H1 (cell line): ENCODE results near the gene LAIR1. TPM values are rescaled to one million over a fixed set of nuclear protein-coding genes. Genes with fewer than 3 reads are reported as not detected.

Source experiments
- PHF8 ChIP-seq: fragments of 200-600 bp; sonication (generic); conservative IDR thresholded peaks from 2 replicates; pipeline ENCODE4 v1.7.1; 2012; ENCODE audit warnings: low read depth, mild to moderate bottlenecking, inconsistent platforms, low read length, moderate library complexity
- RAD21 ChIP-seq, 2 experiments: IDR thresholded peaks in 1 of 2; conservative IDR thresholded peaks in 1 of 2; 2 replicates each; pipeline ENCODE4 v1.6.1; 2011; ENCODE audit warnings: low read depth in 2 of 2, low read length in 2 of 2, improper control_type of control experiment in 1 of 2, inconsistent platforms in 1 of 2, mild to moderate bottlenecking in 1 of 2, moderate library complexity in 1 of 2
- polyA plus RNA-seq, 7 experiments: library from polyadenylated mRNA; depleted of rRNA in 3 of 7; stranded (reverse) in 5 of 7; unstranded in 2 of 7; fragments of >200 nt in 5 of 7; fragments of 200-250 nt in 2 of 7; gene quantifications; 1 replicate in 5 of 7; 2 replicates in 1 of 7; 4 replicates in 1 of 7; pipeline versions ENCODE4 v1.2.1 to v1.2.3, GENCODE V29; 2011 to 2013; ENCODE audit warnings: missing spikeins in 2 of 7, mixed read lengths in 2 of 7
- total RNA-seq: library from RNA; stranded (reverse); fragmentation: NEBNext Ultra II Directional; extraction: Animal tissue kit (Norgen Biotek cat#: 25700); gene quantifications from 2 replicates; pipeline ENCODE4 v1.2.1, GENCODE V29; 2021
- TF ChIP-seq, protein P1 (sequence below): fragments of 300-600 bp; sonication (generic); IDR thresholded peaks from 2 replicates; pipeline ENCODE4 v1.7.1; 2012; ENCODE audit warnings: low read length, moderate library complexity, mild to moderate bottlenecking, inconsistent platforms; ENCODE audit not compliant: insufficient replicate concordance

The LAIR1 gene
- total and polyA plus RNA-seq, 2 of the 8 experiments (the other 6 are each of a cell fraction or from before 2014, with no cell fraction given) = 0.18 TPM; not detected in 1

DNA sequence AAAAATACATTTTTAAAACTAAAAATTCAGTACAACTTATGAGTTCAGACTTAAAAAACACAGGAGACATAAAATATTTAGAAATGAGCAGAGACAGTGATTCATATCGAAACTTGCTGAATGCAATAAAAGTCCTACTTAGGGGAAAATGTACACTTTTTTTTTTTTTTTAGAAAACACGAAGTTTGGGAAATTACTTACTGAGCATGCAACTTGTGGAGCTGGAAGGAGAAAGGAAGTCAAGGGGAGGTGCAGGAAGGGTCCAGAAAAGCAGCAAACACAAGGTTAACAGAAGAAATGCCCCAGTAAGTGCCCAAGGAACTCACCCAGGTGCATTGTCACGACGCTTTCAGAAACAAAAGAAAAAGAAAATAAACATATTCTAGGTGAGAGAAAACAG lies 18.6 kb upstream of the LAIR1 start (continued):
- TF ChIP-seq, protein P1, sequence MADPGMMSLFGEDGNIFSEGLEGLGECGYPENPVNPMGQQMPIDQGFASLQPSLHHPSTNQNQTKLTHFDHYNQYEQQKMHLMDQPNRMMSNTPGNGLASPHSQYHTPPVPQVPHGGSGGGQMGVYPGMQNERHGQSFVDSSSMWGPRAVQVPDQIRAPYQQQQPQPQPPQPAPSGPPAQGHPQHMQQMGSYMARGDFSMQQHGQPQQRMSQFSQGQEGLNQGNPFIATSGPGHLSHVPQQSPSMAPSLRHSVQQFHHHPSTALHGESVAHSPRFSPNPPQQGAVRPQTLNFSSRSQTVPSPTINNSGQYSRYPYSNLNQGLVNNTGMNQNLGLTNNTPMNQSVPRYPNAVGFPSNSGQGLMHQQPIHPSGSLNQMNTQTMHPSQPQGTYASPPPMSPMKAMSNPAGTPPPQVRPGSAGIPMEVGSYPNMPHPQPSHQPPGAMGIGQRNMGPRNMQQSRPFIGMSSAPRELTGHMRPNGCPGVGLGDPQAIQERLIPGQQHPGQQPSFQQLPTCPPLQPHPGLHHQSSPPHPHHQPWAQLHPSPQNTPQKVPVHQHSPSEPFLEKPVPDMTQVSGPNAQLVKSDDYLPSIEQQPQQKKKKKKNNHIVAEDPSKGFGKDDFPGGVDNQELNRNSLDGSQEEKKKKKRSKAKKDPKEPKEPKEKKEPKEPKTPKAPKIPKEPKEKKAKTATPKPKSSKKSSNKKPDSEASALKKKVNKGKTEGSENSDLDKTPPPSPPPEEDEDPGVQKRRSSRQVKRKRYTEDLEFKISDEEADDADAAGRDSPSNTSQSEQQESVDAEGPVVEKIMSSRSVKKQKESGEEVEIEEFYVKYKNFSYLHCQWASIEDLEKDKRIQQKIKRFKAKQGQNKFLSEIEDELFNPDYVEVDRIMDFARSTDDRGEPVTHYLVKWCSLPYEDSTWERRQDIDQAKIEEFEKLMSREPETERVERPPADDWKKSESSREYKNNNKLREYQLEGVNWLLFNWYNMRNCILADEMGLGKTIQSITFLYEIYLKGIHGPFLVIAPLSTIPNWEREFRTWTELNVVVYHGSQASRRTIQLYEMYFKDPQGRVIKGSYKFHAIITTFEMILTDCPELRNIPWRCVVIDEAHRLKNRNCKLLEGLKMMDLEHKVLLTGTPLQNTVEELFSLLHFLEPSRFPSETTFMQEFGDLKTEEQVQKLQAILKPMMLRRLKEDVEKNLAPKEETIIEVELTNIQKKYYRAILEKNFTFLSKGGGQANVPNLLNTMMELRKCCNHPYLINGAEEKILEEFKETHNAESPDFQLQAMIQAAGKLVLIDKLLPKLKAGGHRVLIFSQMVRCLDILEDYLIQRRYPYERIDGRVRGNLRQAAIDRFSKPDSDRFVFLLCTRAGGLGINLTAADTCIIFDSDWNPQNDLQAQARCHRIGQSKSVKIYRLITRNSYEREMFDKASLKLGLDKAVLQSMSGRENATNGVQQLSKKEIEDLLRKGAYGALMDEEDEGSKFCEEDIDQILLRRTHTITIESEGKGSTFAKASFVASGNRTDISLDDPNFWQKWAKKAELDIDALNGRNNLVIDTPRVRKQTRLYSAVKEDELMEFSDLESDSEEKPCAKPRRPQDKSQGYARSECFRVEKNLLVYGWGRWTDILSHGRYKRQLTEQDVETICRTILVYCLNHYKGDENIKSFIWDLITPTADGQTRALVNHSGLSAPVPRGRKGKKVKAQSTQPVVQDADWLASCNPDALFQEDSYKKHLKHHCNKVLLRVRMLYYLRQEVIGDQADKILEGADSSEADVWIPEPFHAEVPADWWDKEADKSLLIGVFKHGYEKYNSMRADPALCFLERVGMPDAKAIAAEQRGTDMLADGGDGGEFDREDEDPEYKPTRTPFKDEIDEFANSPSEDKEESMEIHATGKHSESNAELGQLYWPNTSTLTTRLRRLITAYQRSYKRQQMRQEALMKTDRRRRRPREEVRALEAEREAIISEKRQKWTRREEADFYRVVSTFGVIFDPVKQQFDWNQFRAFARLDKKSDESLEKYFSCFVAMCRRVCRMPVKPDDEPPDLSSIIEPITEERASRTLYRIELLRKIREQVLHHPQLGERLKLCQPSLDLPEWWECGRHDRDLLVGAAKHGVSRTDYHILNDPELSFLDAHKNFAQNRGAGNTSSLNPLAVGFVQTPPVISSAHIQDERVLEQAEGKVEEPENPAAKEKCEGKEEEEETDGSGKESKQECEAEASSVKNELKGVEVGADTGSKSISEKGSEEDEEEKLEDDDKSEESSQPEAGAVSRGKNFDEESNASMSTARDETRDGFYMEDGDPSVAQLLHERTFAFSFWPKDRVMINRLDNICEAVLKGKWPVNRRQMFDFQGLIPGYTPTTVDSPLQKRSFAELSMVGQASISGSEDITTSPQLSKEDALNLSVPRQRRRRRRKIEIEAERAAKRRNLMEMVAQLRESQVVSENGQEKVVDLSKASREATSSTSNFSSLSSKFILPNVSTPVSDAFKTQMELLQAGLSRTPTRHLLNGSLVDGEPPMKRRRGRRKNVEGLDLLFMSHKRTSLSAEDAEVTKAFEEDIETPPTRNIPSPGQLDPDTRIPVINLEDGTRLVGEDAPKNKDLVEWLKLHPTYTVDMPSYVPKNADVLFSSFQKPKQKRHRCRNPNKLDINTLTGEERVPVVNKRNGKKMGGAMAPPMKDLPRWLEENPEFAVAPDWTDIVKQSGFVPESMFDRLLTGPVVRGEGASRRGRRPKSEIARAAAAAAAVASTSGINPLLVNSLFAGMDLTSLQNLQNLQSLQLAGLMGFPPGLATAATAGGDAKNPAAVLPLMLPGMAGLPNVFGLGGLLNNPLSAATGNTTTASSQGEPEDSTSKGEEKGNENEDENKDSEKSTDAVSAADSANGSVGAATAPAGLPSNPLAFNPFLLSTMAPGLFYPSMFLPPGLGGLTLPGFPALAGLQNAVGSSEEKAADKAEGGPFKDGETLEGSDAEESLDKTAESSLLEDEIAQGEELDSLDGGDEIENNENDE = no peak
- TF ChIP-seq RAD21 (IDR thresholded peaks at IDR 0.05 in 1 of 2, conservative IDR thresholded peaks at IDR 0.05 in 1 of 2; ENCODE audit: low read depth in 2 of 2, low read length in 2 of 2) = no peak
- TF ChIP-seq PHF8 = no peak
